GM12891 (cell line): ENCODE data around the gene BATF.

Experiments
- DNase-seq: peaks from one replicate; pipeline ENCODE4 v3.0.0; 2011; ENCODE audit warnings: low spot score; ENCODE audit not compliant: insufficient read length
- FAIRE-seq: peaks from 2 replicates; lab custom pipeline; 2011; peaks lifted over from hg19 to GRCh38; lab: Jason Lieb, UNC
- PAX5 ChIP-seq: IDR thresholded peaks from 2 replicates; pipeline ENCODE4 v1.6.1; 2011; ENCODE audit warnings: low read length, moderate library complexity, mild to moderate bottlenecking; ENCODE audit not compliant: insufficient read depth, severe bottlenecking
- POLR2A ChIP-seq: IDR thresholded peaks from 2 replicates; pipeline ENCODE4 v1.6.1; 2011; ENCODE audit warnings: low read depth, low read length, control low read depth
- POLR2AphosphoS5 ChIP-seq: IDR thresholded peaks from 2 replicates; pipeline ENCODE4 v1.6.1; 2011; ENCODE audit warnings: low read depth, low read length, control low read depth
- POU2F2 ChIP-seq: IDR thresholded peaks from 2 replicates; pipeline ENCODE4 v1.6.1; 2011; ENCODE audit warnings: low read depth, mild to moderate bottlenecking, control low read depth, low read length, moderate library complexity
- SPI1 ChIP-seq: IDR thresholded peaks from 2 replicates; pipeline ENCODE4 v1.6.1; 2011; ENCODE audit warnings: low read depth, low read length, control low read depth
- TAF1 ChIP-seq: IDR thresholded peaks from 2 replicates; pipeline ENCODE4 v1.6.1; 2011; ENCODE audit warnings: low read depth, low read length, control low read depth

BATF gene

DNA sequence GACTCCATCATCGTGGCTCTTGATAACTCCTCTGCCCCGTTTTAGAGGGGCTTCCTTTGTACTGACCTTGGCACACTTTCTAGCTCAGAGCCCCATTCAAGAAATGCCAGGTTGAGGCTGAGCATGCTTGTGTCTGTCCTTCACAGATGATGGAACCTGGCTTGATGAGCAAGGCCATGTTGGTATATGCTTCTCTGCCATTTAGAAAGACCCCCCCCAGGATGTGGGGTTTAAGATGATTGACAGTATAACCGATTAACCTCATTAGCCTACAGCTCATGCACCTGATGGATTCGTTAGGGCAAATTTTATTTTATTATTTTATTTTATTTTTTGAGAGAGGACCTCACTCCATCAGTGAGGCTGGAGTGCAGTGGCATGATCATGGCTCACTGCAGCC is 21.0 kb downstream of the BATF start:
- TF ChIP-seq POLR2A (no peak), PAX5 (no peak), POU2F2 (no peak), TAF1 (no peak), POLR2AphosphoS5 (no peak), SPI1 (no peak)

DNA sequence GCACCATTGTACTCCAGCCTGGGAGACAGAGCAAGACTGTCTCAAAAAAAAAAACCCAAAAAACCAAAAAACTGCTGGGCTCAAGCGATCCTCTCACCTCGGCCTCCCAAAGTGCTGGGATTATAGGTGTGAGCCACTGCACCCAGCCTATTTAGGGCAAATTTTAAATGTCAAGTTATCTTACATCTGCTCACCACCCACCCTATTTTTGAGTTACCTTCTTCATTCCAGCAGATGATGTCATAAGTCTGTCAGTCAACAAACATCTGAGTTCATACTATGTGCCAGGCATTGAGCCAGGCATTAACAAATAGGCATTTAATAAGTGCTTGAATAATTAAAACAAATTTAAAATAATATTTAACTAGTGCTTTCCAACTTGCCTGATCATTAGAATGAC is 21.5 kb downstream of the BATF start:
- TF ChIP-seq SPI1 = no peak
- TF ChIP-seq PAX5 = no peak
- no peak for TF ChIP-seq POLR2A
- no peak for TF ChIP-seq POLR2AphosphoS5
- no peak for TF ChIP-seq POU2F2
- no peak for TF ChIP-seq TAF1

More for the DNA sequence above, 21.0 kb downstream of the BATF start:
- DNase-seq (no peak), FAIRE-seq (no peak)

DNA sequence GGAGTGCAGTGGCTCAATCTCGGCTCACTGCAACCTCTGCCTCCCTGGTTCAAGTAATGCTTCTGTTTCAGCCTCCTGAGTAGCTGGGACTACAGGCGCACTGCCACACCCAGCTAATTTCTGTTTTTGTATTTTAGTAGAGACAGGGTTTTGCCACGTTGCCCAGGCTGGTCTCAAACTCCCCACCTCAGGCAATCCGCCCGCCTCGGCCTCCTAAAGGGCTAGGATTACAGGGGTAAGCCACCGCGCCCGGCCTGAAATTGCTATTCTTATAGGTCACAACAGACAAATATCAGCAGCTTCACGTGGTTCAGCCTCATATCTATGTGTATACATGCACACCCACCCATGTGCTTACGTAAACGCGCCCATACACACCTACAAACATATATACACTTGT is 23.6 kb downstream of the BATF start:
- no peak for TF ChIP-seq POU2F2
- TF ChIP-seq POLR2AphosphoS5 = no peak
- no peak for TF ChIP-seq PAX5
- TF ChIP-seq SPI1 = no peak
- TF ChIP-seq POLR2A = no peak
- TF ChIP-seq TAF1 = no peak
- DNase-seq = no peak
- no peak for FAIRE-seq

More for the DNA sequence above, 21.5 kb downstream of the BATF start:
- DNase-seq (no peak), FAIRE-seq (peak; percentile 50)

DNA sequence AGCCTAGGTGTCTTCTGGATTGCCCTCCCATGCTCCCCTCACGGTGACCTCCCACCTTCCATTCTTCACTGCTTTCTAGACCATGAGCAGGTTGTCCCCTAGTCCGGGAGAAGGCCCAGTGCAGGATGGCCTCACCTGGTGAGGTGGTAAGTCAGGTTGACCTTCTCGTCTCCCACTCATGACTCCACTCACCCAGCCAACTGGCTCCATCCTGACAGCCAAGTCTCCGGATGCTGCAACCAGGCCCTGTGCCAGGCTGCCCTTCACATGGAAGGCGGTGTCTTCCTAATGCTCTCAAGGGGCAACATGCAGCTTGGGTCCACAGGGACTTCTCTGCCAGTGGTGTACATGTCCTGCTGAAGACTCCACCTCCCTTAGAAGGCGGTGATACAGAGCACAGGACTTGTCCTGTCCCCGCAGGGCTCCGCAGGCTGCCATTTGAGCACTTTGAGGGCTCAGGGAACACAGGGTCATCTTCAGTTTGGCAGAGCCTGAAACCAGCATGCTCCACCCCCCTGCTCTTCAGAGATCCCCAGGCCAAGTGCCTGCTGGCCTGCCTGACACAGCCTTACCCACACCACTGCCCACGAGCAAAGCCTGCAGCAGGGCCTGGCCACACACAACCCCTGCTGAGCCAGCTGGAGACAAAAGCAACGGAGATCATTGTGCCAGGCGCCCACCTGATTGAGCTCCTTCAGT is 25.4 kb downstream of the BATF start:
- DNase-seq (no peak), FAIRE-seq (peak; percentile 72)
- TF ChIP-seq POLR2AphosphoS5 = no peak
- no peak for TF ChIP-seq TAF1
- TF ChIP-seq SPI1 = no peak
- no peak for TF ChIP-seq PAX5
- no peak for TF ChIP-seq POLR2A
- no peak for TF ChIP-seq POU2F2

DNA sequence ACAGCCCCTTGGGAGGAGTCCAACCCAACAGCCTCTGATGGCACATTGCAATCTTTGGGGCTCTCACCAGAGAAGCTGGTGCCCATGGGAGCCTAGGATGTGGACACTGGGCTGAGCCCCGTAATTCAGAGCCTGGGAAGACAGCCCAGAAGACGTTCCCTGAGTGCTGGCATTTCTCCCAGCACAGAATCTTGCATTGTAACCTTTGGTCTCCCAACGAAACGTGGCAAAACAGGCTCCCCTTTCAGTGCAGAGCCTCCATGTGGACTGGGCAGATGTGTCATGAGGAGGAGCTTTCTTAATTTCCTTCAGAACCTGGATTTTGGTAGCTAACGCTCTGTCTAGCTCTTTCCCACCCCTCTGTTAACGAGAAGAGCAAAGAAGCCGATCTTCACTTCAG is 26.3 kb downstream of the BATF start:
- DNase-seq (no peak), FAIRE-seq (no peak)
- TF ChIP-seq POLR2AphosphoS5 = no peak
- no peak for TF ChIP-seq PAX5
- TF ChIP-seq POLR2A = no peak
- no peak for TF ChIP-seq TAF1
- no peak for TF ChIP-seq SPI1
- TF ChIP-seq POU2F2 = no peak

DNA sequence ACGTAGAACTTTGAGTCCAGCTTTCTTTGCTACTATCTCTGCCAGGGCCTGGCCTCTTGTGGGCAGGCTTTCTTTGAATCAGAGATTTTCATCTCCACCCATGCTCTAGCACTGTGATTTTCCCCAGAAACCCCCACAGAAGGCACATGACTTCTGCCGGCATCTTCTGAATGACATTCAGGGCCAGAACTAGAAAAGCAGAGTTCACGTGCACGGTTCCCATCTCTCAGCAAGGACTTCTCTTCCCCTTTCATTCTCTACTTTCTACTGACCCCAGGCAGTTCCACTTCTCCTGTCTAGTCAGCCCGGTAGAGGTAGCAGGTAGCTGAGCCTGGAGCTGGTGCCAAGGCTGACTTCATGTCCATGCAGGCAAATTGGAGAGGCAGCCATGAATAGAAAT is 26.9 kb downstream of the BATF start:
- DNase-seq (no peak), FAIRE-seq (peak; percentile 90)
- TF ChIP-seq POLR2AphosphoS5 = 0 out of 2 replicates have a peak, but pooled peaks have one; percentile 18
- TF ChIP-seq TAF1 = peak; percentile 19; the same call in 1 of the 2 replicates
- peak; percentile 85 for TF ChIP-seq SPI1
- TF ChIP-seq POLR2A = no peak

DNA sequence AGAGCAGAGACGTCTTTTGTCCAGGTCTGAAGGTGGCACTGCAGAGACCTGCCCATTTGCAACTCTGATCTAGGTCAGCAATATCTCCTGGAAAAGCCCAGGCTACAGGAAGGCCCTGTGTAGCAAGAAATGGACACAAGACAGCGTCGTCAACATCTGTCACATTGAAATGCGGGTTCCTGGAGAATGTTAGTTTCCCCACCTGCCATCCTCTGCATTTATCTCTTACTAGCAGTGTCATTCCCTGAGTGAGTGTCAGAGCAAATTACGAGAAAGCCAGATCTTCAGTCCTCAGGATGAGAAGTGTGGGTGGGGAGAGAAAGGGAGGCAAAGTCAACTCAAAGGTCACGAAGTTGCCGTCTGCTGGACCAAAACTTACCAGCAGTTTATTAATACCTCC is 28.8 kb downstream of the BATF start:
- no peak for DNase-seq
- FAIRE-seq = no peak

DNA sequence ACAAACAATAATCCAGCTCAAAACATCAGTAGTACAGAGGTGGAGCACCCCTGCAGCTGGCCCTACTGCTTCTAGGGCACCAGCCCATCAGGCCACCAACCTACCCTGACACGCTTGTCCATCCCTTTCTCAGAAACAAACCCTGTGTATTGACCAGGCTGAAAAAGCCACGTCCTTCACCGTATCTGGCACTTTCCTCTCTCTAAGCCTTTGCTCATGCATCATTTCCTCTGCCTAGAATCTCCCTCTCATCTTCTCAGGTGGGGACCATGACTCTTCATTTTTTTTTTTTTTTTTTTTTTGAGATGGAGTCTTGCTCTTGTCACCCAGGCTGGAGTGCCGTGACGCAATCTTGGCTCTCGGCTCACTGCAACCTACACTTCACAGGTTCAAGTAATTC is 30.9 kb downstream of the BATF start:
- no peak for DNase-seq
- no peak for FAIRE-seq
- TF ChIP-seq SPI1 = no peak

More for the DNA sequence above, 28.8 kb downstream of the BATF start:
- no peak for TF ChIP-seq PAX5
- TF ChIP-seq POU2F2 = no peak
- no peak for TF ChIP-seq SPI1
- no peak for TF ChIP-seq POLR2A

DNA sequence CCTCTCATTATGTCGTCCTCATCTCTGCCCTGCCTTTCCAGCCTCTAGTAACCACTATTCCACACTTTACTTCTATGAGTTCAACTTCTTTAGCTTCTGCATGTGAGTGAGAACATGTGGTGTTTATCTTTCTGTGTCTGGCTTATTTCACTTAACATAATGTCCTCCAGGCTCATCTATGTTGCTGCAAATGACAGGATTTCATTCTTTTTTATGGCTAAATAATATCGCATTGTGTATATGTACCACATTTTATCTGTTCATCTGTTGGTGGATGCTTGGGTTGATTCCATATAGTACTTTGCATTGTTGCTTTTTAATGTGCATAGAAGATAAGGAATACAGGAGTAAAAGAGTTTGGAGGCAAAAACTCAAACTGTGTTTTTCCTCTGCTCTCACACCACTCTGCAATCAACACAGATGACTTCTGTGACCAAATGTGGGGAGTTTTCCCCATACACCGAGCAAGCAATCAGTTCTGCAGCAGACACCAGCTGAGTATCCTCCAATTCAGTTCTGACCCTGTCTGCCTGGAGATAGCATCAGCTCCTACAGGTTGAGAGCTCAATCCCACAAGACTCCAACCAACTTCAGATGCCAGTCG is 31.6 kb downstream of the BATF start:
- FAIRE-seq (no peak), DNase-seq (no peak)
- TF ChIP-seq PAX5 (no peak), TAF1 (no peak), POU2F2 (no peak), SPI1 (no peak), POLR2A (no peak), POLR2AphosphoS5 (no peak)

DNA sequence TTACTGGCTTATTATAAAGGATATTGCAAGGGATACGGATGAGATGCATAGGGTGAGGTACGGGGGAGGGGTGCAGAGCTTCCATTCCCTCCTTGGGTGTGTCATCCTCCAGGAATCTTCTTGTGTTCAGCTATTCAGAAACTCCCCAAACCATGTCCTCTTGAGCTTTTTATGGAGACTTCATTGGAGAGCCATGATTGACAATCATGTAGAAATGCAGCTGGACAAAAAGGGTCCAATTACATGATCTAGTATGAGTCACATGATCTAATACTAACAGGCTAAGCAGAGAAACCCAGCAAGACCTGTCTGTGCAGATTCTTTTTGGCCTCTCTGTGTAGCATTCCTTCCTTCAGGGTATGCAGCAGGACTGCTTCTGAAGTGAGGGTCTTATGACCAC is 32.2 kb downstream of the BATF start:
- DNase-seq (no peak), FAIRE-seq (no peak)
- TF ChIP-seq SPI1 (no peak), PAX5 (no peak), POU2F2 (no peak), POLR2AphosphoS5 (no peak), POLR2A (no peak), TAF1 (no peak)
